T-helper 1 cell treated with Interleukin-12 subunit alpha and Interleukin-12 subunit beta and Interleukin-4 antibody, amounts not matched to agents 30 ng/mL and 1 ng/mL, for 36 hours (primary cell): ENCODE data around the gene ST14. TPM values are rescaled to one million over a fixed set of nuclear protein-coding genes. Genes with fewer than 3 reads are reported as not detected.
"Not testable (repeated sequence)": the region's sequence is repeated elsewhere in the genome, so short reads cannot be mapped to it uniquely, and the experiment has no call there.

Experiments
- intact Hi-C: fragments of 100-400 bp; cut with micrococcal nuclease; formaldehyde crosslinking; loops from one replicate; pipeline ENCODE4 v1.15.1; 2024
- total RNA-seq: library from RNA; stranded (reverse); gene quantifications from 2 replicates; pipeline ENCODE4 v1.2.3, GENCODE V29; 2022

The ST14 gene
- total RNA-seq, 1 donor from 2014 or later = not detected

DNA sequence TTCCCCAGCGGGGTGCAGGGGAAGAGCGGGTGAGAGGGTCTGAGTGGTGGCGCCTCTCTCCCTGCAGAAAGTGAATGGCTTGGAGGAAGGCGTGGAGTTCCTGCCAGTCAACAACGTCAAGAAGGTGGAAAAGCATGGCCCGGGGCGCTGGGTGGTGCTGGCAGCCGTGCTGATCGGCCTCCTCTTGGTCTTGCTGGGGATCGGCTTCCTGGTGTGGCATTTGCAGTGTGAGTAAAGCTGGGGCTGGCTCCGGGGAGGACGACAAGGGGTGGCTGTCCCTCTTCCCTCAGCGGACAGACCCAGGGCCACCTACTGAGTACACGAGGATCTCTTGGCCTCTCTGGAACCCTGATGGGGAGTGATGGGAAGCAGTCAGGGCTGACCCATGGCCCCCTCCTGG is 28.5 kb downstream of the ST14 start:
- intact Hi-C loops = no loop called here

- intact Hi-C loops = no loop called here
Measured at GRCh38 chr11:130188585-130189347, 29.2 kb downstream of the ST14 start.

- intact Hi-C loops = no loop called here
Measured at GRCh38 chr11:130189492-130190210, 30.1 kb downstream of the ST14 start.

- intact Hi-C loops = no loop called here
Measured at GRCh38 chr11:130190371-130190881, 30.8 kb downstream of the ST14 start.

GRCh38 chr11:130191896-130192295 is 32.3 kb downstream of the ST14 start:
- intact Hi-C loops = no loop called here

- intact Hi-C loops = no loop called here
Measured at GRCh38 chr11:130192845-130193267, 33.3 kb downstream of the ST14 start.

GRCh38 chr11:130193551-130193950 is 34.0 kb downstream of the ST14 start:
- intact Hi-C loops = not testable (repeated sequence)

DNA sequence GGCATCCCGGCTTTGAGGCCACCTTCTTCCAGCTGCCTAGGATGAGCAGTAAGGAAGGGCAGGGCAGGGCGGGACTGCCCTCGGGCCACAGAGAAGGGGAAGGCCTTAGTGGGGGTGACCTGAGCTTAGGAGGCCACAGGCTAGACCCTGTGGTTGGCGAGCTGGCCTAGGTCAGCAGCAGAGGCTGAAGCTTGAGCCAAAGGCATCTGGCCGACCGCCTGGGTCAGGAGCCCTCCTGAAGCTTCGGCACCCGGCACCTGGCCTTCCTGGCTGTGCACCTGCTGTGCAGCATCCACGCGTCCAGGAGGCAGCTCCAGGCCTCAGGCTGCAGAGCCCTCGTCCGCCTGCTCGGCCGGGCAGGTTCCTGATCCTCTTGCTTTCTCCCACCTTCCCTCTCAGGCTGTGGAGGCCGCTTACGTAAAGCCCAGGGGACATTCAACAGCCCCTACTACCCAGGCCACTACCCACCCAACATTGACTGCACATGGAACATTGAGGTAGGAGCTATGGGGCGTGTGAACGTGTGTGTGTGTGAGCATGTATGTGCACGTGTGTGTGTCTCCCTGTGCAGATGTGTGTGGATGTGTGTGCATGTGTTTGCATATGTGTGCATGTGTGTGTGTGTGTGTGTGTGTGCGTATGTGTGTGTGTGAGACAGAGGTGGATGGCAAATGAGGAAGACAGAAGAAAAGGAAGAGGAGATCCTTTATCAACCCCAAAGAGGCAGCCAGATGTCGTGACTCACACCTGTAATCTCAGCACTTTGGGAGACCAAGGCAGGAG is 34.9 kb downstream of the ST14 start:
- intact Hi-C loops = no loop called here

DNA sequence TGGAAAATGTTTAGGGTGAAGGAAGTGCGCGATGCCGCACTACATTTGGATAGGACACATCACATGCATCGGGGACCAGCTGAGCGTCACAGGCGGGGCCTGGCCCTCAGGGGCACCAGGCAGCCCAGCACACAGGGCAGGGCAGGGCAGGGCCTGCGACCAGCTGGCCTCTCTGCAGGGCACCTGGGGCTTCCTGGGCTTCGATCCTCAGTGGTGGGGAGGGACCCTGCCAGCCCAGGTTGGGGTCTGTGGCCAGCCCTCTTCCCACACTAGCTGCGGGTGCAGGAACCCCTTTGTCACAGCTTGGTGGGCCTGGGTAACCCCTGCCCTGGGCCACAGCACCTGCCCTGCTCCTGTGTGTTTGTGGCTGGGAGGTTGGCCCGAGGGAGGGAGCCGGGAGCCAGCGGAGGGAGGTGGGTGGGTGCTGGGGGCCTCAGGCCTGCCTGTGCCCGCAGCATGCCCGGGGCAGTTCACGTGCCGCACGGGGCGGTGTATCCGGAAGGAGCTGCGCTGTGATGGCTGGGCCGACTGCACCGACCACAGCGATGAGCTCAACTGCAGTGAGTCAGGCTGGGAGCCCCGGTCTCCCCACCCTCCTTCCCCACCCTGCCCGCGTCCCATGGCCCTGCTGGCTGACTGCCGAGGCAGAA is 37.9 kb downstream of the ST14 start:
- intact Hi-C loops = no loop called here

DNA sequence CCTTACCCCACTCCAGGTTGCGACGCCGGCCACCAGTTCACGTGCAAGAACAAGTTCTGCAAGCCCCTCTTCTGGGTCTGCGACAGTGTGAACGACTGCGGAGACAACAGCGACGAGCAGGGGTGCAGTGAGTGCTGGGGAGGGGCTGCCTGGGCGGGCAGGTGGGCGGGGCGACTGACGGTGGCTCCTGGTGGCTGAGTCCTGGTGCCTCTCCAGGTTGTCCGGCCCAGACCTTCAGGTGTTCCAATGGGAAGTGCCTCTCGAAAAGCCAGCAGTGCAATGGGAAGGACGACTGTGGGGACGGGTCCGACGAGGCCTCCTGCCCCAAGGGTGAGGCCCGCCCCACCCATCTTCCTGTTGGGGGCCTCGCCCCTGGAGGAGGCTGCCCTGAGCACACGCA is 38.7 kb downstream of the ST14 start:
- intact Hi-C loops = no loop called here

DNA sequence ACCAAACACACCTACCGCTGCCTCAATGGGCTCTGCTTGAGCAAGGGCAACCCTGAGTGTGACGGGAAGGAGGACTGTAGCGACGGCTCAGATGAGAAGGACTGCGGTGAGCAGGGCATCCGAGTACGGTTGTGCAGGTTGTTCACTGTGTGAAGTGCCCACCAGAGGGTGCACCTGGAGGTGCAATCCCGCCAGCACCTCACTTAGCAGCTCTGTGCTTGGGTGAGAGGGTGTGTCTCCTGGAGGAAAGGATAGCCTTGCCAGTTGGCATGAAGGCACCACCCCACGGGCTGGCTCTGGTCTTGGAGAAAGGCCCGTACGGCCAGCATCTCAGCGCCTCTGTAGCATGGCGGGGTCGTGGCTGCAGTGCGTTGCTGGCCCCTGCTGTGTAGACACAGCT is 39.4 kb downstream of the ST14 start:
- intact Hi-C loops = no loop called here

- intact Hi-C loops = no loop called here
Measured at GRCh38 chr11:130199792-130200191, 40.2 kb downstream of the ST14 start.

DNA sequence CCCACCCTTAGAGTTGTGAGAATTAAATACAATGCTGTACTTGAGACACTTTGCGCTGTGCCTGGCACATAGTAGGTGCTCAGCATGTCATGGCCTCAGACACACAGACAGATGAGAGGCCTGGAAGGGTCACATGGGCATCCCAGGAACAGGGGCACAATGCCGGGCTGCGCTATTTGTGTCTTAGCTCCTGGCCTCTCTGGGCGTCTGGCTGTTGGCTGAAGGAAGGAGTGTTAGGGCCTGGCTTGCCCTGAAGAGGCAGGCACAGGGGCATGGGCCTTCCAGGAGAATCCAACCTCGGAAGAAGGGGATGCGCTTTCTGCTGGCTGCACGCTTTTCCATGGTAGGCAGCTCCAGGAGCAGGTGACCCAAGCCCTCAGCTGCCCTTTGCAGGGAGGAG is 41.4 kb downstream of the ST14 start:
- intact Hi-C loops = no loop called here

DNA sequence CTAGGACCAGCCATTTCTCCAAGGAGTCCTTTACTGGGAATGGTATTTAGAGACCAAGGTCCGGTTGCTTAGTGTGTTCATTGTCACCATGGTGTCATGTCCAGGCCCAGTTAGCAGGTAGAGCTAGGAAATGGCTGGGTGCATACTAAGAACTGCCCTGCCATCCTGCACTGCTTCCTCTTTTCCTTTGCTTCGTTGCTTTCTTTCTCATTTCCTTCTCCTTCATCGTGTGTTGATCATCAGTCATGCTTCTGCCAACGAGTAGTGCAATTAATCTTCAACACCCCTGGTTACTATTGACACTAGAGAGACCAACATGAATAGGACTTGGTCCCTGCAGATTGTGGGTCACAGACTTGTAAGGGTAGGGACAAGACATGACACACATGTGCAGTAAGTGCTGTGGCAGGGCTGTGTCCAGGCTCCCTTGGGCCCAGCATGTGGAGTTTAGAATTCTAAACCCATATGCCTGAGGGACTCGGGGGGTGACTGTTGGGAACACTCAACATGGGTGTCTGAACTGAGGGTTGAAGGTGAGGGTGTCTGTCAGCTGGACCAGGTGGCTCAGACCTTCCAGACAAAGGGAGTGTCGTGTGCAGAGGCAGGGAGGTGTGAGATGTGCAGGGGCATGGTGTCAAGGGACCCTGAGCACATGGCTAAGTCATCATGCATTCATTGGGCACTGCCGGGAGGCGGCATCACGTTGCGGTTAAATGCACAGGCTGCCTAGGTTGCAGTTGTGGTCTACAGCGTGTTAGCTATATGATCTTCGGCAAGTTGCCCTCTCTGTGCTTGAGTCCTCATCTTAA is 42.6 kb downstream of the ST14 start:
- intact Hi-C loops = no loop called here

DNA sequence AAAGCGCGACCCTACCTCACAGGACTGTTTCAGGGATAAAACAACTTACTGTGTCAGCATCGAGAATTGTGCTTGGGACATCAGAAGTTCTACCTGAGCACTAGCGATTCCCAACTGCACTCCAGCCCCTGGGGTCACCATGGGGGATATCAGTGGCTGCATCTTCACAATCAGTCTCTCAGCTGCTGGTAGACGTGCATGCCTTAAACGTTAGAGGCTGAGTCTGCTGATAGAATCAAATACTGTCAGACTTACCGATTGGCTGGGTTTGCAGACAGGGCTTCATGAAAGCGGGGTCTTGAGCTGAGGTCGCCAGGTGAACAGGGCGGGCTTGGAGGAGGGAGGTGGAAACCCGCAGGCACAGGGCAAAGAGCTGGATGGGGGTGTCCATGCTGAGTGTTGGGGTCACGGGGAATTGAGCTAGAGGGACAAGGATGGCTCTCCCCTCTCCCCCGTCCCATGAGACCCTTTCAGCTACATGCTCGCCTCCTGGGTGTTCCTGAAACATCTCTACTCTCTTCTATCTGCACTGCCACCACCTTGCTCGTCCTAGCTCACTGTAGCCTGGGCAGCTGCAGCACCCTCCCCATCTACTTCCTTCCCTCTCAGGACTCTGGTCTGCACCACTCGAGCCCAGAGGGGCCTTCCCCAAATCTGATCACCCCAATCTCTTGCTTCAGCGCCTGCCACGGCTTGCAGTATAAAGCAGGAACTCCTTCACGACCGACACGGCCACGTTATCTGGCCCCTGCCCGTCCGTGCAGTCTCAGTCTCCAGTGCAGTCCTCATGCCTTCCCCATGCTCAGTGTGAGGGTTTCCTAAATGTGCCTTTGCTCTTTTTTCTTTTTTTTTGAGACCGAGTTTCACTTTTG is 43.5 kb downstream of the ST14 start:
- intact Hi-C loops = no loop called here

DNA sequence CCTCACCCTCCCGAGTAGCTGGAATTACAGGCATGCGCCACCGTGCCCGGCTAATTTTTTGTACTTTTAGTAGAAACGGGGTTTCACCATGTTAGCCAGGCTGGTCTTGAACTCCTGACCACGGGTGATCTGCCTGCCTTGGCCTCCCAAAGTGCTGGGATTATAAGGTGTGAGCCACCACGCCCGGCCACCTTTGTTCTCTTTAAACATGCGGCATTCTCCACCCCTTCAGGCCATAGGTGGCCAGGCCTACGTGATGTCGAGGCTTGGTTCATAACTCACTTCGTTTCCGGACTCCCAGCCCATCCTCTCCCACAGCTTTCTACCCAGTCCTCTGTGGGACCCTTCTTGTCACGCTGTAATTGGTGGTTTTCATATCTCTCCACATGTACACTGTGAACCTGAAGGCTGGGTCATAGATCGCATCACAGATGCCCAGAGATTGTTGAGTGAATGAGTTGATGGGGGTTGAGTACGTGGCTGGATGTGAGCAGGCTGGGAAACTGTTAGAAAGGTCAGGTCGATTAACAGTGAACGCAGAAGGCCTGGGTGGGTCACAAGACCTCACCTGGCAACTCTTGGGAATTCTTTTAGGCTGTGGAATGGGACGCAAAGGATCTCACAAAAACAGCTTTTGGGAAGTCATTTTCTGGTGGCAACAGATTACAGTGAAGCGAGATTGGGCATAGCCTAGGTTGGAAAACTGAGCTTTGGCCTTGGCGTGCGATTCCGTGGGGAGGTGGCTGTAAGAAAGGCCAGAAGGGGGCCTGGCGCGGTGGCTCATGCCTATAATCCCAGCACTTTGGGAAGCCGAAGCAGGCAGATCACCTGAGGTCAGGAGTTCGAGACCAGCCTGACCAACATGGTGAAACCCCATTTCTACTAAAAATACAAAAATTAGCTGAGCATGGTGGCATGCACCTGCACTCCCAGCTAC is 44.5 kb downstream of the ST14 start:
- intact Hi-C loops = no loop called here

GRCh38 chr11:130204703-130205095 is 45.1 kb downstream of the ST14 start:
- intact Hi-C loops = no loop called here

DNA sequence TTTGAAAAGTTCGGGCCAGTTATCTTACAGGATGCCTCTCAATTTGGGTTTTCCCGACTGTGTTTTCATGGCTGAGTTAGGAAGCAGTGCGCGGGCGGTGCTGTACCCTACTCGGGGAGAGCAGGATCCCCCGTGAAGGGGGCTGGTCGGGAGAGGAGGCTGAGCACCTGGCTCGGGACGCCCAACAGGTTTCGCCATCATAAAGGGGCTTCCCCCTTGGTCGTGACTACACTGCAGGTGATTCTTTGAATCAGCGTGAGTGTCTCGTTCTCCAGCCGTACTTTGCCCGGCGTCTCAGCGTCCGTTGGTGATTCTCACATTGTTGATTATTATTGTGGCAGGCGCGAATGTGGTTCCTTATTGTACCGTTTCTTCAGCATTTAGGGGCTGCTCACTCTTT is 46.6 kb downstream of the ST14 start:
- intact Hi-C loops = no loop called here
